ENCODE data around the gene KCNG4. TPM values are rescaled to one million over a fixed set of nuclear protein-coding genes. Genes with fewer than 3 reads are reported as not detected.

Gene KCNG4
- total RNA-seq, 1 donor from 2014 or later, result not detected

GRCh38 chr16:84258266-84258665 lies 18.5 kb upstream of the KCNG4 start:
- Mint-ChIP-seq H3K9me3 (no peaks in the 10 kb centered on the region), H3K4me1 (ENCODE audit: low read depth) (no peaks in the 10 kb centered on the region), H3K27me3 (ENCODE audit: low read depth) (peaks cover 4% of the 10 kb centered on the region), H3K4me3 (ENCODE audit: low read depth) (no peak overlapping the region), H3K36me3 (ENCODE audit: low read depth) (no peaks in the 10 kb centered on the region), H3K27ac (no peak overlapping the region)
- intact Hi-C loops (cut with micrococcal nuclease), result no loop called here
- no peak for DNase-seq (ENCODE audit: low spot score)

DNA sequence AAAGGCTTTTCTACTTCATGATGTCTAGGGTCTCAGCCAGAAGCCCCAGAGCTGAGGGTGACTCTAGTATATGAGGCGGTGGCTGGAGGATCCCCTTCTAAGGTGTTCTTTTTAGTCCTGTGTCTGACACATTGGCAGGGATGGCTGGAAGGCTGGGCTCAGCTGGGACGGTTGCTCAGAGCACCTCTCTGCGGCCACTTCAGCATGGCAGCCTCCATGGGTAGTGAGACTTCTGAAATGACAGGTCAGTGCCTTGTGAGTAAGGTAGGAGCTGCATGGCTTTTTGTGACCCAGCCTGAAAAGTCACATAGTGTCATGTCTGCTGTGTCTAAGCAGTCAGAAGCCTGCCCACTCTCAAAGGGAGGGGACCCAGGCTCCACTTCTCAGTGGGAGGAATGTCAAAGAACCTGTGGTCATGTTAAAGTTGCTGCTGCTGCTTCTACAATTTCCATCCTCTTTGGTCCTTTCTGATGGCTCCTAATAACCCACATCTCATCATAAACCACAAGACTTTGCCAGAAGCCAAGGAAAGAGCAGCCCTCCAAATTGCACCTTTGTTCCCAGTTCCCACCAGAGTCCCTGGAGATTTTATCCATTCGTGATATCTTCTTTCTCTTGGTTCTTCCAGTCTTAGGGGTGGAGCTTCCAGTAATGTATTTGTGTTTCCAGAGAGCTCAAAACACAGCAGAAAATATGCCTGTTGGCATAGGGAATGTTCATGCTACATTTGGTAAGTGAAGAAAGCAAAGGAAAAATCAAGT lies 15.4 kb upstream of the KCNG4 start:
- H3K27me3 Mint-ChIP-seq (ENCODE audit: low read depth), result peaks cover 11% of the 10 kb centered on the region
- H3K27ac Mint-ChIP-seq, result no peak overlapping the region
- H3K4me1 Mint-ChIP-seq (ENCODE audit: low read depth), result no peaks in the 10 kb centered on the region
- H3K9me3 Mint-ChIP-seq, result no peaks in the 10 kb centered on the region
- intact Hi-C loops (cut with micrococcal nuclease), result no loop called here
- no peak overlapping the region for H3K4me3 Mint-ChIP-seq (ENCODE audit: low read depth)
- no peaks in the 10 kb centered on the region for H3K36me3 Mint-ChIP-seq (ENCODE audit: low read depth)
- DNase-seq (ENCODE audit: low spot score), result no peak

GRCh38 chr16:84254062-84254461 lies 14.2 kb upstream of the KCNG4 start:
- intact Hi-C loops (cut with micrococcal nuclease), result no loop called here
- no peaks in the 10 kb centered on the region for H3K36me3 Mint-ChIP-seq (ENCODE audit: low read depth)
- H3K9me3 Mint-ChIP-seq, result no peaks in the 10 kb centered on the region
- no peak for DNase-seq (ENCODE audit: low spot score)
- H3K4me3 Mint-ChIP-seq (ENCODE audit: low read depth), result no peak overlapping the region
- H3K27me3 Mint-ChIP-seq (ENCODE audit: low read depth), result peaks cover 11% of the 10 kb centered on the region
- H3K27ac Mint-ChIP-seq, result no peak overlapping the region
- H3K4me1 Mint-ChIP-seq (ENCODE audit: low read depth), result no peaks in the 10 kb centered on the region

DNA sequence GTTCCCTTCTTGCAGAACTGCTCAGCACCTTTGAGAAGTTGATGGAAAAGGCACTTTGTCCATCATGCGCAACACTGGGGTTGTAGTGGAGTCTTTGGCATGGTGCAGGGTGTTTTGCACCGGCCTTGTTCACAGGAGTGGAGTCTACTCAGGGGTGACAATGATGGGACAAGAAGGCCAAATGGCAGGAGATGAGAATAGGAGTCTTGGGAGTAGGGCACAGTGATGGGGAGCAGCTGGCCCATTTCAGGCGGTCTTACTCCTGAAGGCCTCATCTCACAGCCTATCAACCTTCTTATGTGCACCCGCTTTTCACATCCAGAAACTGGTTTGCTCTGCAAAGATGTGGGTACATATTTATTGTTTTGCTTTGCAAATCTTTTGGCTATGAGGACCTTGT lies 13.4 kb upstream of the KCNG4 start:
- no peak for DNase-seq (ENCODE audit: low spot score)
- intact Hi-C loops (cut with micrococcal nuclease), result no loop called here
- peaks cover 11% of the 10 kb centered on the region for H3K27me3 Mint-ChIP-seq (ENCODE audit: low read depth)
- H3K36me3 Mint-ChIP-seq (ENCODE audit: low read depth), result no peaks in the 10 kb centered on the region
- H3K4me3 Mint-ChIP-seq (ENCODE audit: low read depth), result no peak overlapping the region
- no peak overlapping the region for H3K27ac Mint-ChIP-seq
- no peaks in the 10 kb centered on the region for H3K4me1 Mint-ChIP-seq (ENCODE audit: low read depth)
- H3K9me3 Mint-ChIP-seq, result no peaks in the 10 kb centered on the region

DNA sequence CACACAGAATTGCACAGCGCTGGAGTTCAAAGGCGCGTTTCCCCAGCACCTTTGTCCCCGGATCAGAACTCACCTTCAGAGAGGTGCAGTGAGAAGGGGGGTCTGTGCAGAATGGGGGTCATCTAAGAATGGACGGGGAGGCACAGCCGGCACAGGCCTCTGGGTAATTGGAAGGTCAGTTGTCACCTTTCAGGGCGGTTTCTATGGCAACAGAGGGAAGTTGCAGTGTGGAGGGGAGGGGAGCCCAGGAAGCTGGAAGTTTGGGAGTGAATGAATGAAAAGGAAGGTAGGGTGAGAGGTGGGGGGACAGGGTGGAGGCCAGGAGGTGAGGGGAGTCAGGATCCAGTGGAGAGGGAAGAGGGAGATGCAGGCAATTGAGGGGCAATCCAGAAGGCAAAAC lies 12.4 kb upstream of the KCNG4 start:
- Mint-ChIP-seq H3K9me3 (no peaks in the 10 kb centered on the region), H3K27me3 (ENCODE audit: low read depth) (peaks cover 11% of the 10 kb centered on the region), H3K4me3 (ENCODE audit: low read depth) (no peak overlapping the region), H3K36me3 (ENCODE audit: low read depth) (no peaks in the 10 kb centered on the region), H3K27ac (no peak overlapping the region), H3K4me1 (ENCODE audit: low read depth) (no peaks in the 10 kb centered on the region)
- no peak for DNase-seq (ENCODE audit: low spot score)
- intact Hi-C loops (cut with micrococcal nuclease), result no loop called here

- Mint-ChIP-seq H3K4me1 (ENCODE audit: low read depth) (peaks cover 2% of the 10 kb centered on the region), H3K9me3 (no peaks in the 10 kb centered on the region), H3K27ac (no peak overlapping the region), H3K36me3 (ENCODE audit: low read depth) (no peaks in the 10 kb centered on the region), H3K4me3 (ENCODE audit: low read depth) (no peak overlapping the region), H3K27me3 (ENCODE audit: low read depth) (peaks cover 9% of the 10 kb centered on the region)
- intact Hi-C loops (cut with micrococcal nuclease), result no loop called here
- DNase-seq (ENCODE audit: low spot score), result no peak
Measured at GRCh38 chr16:84247844-84248243, 8.0 kb upstream of the KCNG4 start.

GRCh38 chr16:84247331-84247730 lies 7.5 kb upstream of the KCNG4 start:
- H3K4me3 Mint-ChIP-seq (ENCODE audit: low read depth), result no peak overlapping the region
- H3K27ac Mint-ChIP-seq, result no peak overlapping the region

DNA sequence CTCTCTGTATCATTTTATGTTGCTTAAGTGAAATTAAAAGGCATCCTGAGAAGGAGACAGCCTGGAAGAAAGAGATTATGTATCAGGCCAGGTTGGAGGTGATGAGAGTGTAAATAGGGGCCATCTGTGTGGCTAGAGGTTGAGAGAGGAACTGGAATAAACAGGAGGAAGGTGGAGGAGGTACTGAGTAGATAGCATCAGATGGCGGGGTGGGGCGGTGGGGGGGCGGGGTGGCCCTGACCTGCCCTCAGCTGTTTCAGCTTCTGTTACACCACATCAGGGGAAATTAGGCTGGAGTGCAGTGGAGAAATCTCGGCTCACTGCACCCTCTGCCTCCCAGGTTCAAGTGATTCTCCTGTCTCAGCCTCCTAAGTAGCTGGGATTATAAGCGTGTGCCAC lies 6.9 kb upstream of the KCNG4 start:
- DNase-seq (ENCODE audit: low spot score), result no peak
- H3K9me3 Mint-ChIP-seq, result no peaks in the 10 kb centered on the region
- H3K4me1 Mint-ChIP-seq (ENCODE audit: low read depth), result peaks cover 2% of the 10 kb centered on the region
- H3K4me3 Mint-ChIP-seq (ENCODE audit: low read depth), result no peak overlapping the region
- peaks cover 10% of the 10 kb centered on the region for H3K27me3 Mint-ChIP-seq (ENCODE audit: low read depth)
- H3K36me3 Mint-ChIP-seq (ENCODE audit: low read depth), result no peaks in the 10 kb centered on the region
- intact Hi-C loops (cut with micrococcal nuclease), result no loop called here
- H3K27ac Mint-ChIP-seq, result no peak overlapping the region

More at GRCh38 chr16:84247331-84247730, 7.5 kb upstream of the KCNG4 start:
- H3K27me3 Mint-ChIP-seq (ENCODE audit: low read depth), result peaks cover 9% of the 10 kb centered on the region
- DNase-seq (ENCODE audit: low spot score), result no peak
- H3K9me3 Mint-ChIP-seq, result no peaks in the 10 kb centered on the region
- H3K36me3 Mint-ChIP-seq (ENCODE audit: low read depth), result no peaks in the 10 kb centered on the region
- peaks cover 2% of the 10 kb centered on the region for H3K4me1 Mint-ChIP-seq (ENCODE audit: low read depth)
- intact Hi-C loops (cut with micrococcal nuclease), result no loop called here

GRCh38 chr16:84245956-84246678 lies 6.3 kb upstream of the KCNG4 start:
- Mint-ChIP-seq H3K27ac (no peak overlapping the region), H3K27me3 (ENCODE audit: low read depth) (peaks cover 5% of the 10 kb centered on the region), H3K4me3 (ENCODE audit: low read depth) (no peak overlapping the region)

GRCh38 chr16:84244728-84245127 lies 4.9 kb upstream of the KCNG4 start:
- DNase-seq (ENCODE audit: low spot score), result no peak
- Mint-ChIP-seq H3K27ac (no peak overlapping the region), H3K4me1 (ENCODE audit: low read depth) (peaks cover 2% of the 10 kb centered on the region), H3K27me3 (ENCODE audit: low read depth) (peaks cover 9% of the 10 kb centered on the region), H3K9me3 (no peaks in the 10 kb centered on the region), H3K36me3 (ENCODE audit: low read depth) (no peaks in the 10 kb centered on the region), H3K4me3 (ENCODE audit: low read depth) (no peak overlapping the region)
- intact Hi-C loops (cut with micrococcal nuclease), result no loop called here

More at GRCh38 chr16:84245956-84246678, 6.3 kb upstream of the KCNG4 start:
- Mint-ChIP-seq H3K36me3 (ENCODE audit: low read depth) (no peaks in the 10 kb centered on the region), H3K4me1 (ENCODE audit: low read depth) (peaks cover 2% of the 10 kb centered on the region), H3K9me3 (no peaks in the 10 kb centered on the region)
- intact Hi-C loops (cut with micrococcal nuclease), result no loop called here
- DNase-seq (ENCODE audit: low spot score), result no peak

GRCh38 chr16:84243732-84244131 lies 3.9 kb upstream of the KCNG4 start:
- H3K4me3 Mint-ChIP-seq (ENCODE audit: low read depth), result no peak overlapping the region
- no peaks in the 10 kb centered on the region for H3K36me3 Mint-ChIP-seq (ENCODE audit: low read depth)

GRCh38 chr16:84242839-84243238 lies 3.0 kb upstream of the KCNG4 start:
- H3K27ac Mint-ChIP-seq, result no peak overlapping the region
- intact Hi-C loops (cut with micrococcal nuclease), result no loop called here
- no peak overlapping the region for H3K4me3 Mint-ChIP-seq (ENCODE audit: low read depth)
- DNase-seq (ENCODE audit: low spot score), result no peak
- no peaks in the 10 kb centered on the region for H3K9me3 Mint-ChIP-seq
- H3K4me1 Mint-ChIP-seq (ENCODE audit: low read depth), result peaks cover 2% of the 10 kb centered on the region
- H3K36me3 Mint-ChIP-seq (ENCODE audit: low read depth), result no peaks in the 10 kb centered on the region
- H3K27me3 Mint-ChIP-seq (ENCODE audit: low read depth), result peaks cover 9% of the 10 kb centered on the region

More at GRCh38 chr16:84243732-84244131, 3.9 kb upstream of the KCNG4 start:
- Mint-ChIP-seq H3K4me1 (ENCODE audit: low read depth) (peaks cover 2% of the 10 kb centered on the region), H3K27ac (no peak overlapping the region), H3K9me3 (no peaks in the 10 kb centered on the region), H3K27me3 (ENCODE audit: low read depth) (peaks cover 9% of the 10 kb centered on the region)
- intact Hi-C loops (cut with micrococcal nuclease), result no loop called here
- no peak for DNase-seq (ENCODE audit: low spot score)

DNA sequence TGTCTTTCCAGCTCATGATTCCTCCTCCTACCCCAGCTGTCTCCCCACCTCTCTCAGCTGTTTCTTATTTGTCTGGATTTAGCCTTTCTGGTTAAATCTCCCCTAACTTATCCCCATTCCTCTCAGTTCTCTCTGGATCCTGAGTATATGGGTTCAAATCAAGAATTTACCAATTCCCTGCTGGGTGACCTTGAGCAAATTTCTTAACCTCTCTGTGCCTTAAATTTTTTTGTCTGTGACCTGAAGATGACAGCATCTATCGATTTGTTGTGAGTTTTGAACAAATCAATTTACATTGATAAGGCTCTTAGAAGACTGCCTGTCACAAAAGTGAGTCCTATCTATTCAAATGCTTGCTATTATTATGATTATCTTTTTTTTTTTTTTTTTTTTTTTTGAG lies 2.0 kb upstream of the KCNG4 start:
- Mint-ChIP-seq H3K36me3 (ENCODE audit: low read depth) (no peaks in the 10 kb centered on the region), H3K9me3 (no peaks in the 10 kb centered on the region), H3K4me1 (ENCODE audit: low read depth) (peaks cover 2% of the 10 kb centered on the region), H3K4me3 (ENCODE audit: low read depth) (no peak overlapping the region), H3K27ac (no peak overlapping the region), H3K27me3 (ENCODE audit: low read depth) (peaks cover 9% of the 10 kb centered on the region)
- intact Hi-C loops (cut with micrococcal nuclease), result no loop called here
- DNase-seq (ENCODE audit: low spot score), result no peak
